A549 (cell line): ENCODE data around the gene PHACTR4.

Experiments
- CEBPB ChIP-seq, 2 experiments: fragments of >200 bp in 1 of 2; sonication (Bioruptor Twin) in 1 of 2; formaldehyde crosslinking in 1 of 2; IDR thresholded peaks; 2 replicates each; pipeline ENCODE4 v1.6.1; 2012 to 2016
- CHD2 ChIP-seq: fragments of 150-350 bp; IDR thresholded peaks from 2 replicates; pipeline ENCODE4 v1.6.1; 2014; ENCODE audit warnings: low read length; ENCODE audit not compliant: partially characterized antibody
- EP300 ChIP-seq, 2 experiments: fragments of >200 bp; sonication (Bioruptor Twin); formaldehyde crosslinking; IDR thresholded peaks; 2 replicates in 1 of 2; 3 replicates in 1 of 2; pipeline ENCODE4 v1.6.1; 2016 to 2017
- MAFK ChIP-seq: fragments of 450-650 bp; IDR thresholded peaks from 2 replicates; pipeline ENCODE4 v1.6.1; 2014; ENCODE audit not compliant: partially characterized antibody
- NPAS2 ChIP-seq: fragments of 250-450 bp; sonication (Bioruptor Pico); IDR thresholded peaks from 2 replicates; pipeline ENCODE4 v1.8.0; 2022; ENCODE audit warnings: mild to moderate bottlenecking, moderate library complexity, borderline replicate concordance
- POLR2A ChIP-seq: IDR thresholded peaks from 2 replicates; pipeline ENCODE4 v1.6.1; 2012; ENCODE audit warnings: mild to moderate bottlenecking, low read length
- POLR2AphosphoS2 ChIP-seq: conservative IDR thresholded peaks from 2 replicates; pipeline ENCODE4 v1.6.1; 2012; ENCODE audit warnings: low read length, improper control_type of control experiment, inconsistent platforms
- TP53 ChIP-seq: fragments of 250-450 bp; sonication (Bioruptor Pico); IDR thresholded peaks from 2 replicates; pipeline ENCODE4 v1.5.0; 2021; ENCODE audit warnings: mild to moderate bottlenecking, moderate library complexity
- ZSCAN20 ChIP-seq: fragments of 250-450 bp; sonication (Bioruptor Pico); IDR thresholded peaks from 2 replicates; pipeline ENCODE4 v1.8.0; 2022; ENCODE audit warnings: mild to moderate bottlenecking, moderate library complexity
- TF ChIP-seq, protein P1 (sequence below): fragments of 450-650 bp; IDR thresholded peaks from 2 replicates; pipeline ENCODE4 v1.6.1; 2014; ENCODE audit warnings: antibody characterized with exemption
- TF ChIP-seq, protein P2 (sequence below): fragments of >200 bp; sonication (Bioruptor Twin); formaldehyde crosslinking; IDR thresholded peaks from 3 replicates; pipeline ENCODE4 v1.5.1; 2016

DNA sequence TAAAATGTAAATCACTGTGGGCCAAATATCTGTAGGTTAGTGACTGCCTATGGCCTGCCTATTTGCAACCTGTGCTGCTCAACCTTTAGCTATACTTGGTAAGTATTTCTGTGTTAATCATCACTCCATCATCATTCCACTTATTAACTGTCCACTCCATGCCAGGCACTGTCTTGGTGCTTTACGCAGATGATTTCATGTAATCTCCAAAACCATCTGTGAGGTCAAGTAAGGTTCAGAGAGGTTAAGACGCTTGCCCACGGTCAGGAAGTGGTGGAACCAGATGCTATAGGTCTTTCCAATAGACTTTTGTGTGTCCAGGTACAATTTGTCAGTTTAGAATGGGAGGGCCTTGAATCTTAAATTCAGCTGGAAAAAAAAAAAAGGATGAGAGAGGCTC is 10.8 kb upstream of the PHACTR4 start:
- TF ChIP-seq, protein P1, sequence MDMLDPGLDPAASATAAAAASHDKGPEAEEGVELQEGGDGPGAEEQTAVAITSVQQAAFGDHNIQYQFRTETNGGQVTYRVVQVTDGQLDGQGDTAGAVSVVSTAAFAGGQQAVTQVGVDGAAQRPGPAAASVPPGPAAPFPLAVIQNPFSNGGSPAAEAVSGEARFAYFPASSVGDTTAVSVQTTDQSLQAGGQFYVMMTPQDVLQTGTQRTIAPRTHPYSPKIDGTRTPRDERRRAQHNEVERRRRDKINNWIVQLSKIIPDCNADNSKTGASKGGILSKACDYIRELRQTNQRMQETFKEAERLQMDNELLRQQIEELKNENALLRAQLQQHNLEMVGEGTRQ: no peak
- TF ChIP-seq, protein P2, sequence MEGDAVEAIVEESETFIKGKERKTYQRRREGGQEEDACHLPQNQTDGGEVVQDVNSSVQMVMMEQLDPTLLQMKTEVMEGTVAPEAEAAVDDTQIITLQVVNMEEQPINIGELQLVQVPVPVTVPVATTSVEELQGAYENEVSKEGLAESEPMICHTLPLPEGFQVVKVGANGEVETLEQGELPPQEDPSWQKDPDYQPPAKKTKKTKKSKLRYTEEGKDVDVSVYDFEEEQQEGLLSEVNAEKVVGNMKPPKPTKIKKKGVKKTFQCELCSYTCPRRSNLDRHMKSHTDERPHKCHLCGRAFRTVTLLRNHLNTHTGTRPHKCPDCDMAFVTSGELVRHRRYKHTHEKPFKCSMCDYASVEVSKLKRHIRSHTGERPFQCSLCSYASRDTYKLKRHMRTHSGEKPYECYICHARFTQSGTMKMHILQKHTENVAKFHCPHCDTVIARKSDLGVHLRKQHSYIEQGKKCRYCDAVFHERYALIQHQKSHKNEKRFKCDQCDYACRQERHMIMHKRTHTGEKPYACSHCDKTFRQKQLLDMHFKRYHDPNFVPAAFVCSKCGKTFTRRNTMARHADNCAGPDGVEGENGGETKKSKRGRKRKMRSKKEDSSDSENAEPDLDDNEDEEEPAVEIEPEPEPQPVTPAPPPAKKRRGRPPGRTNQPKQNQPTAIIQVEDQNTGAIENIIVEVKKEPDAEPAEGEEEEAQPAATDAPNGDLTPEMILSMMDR: no peak
- TF ChIP-seq POLR2A: no peak
- no peak for TF ChIP-seq MAFK
- no peak for TF ChIP-seq NPAS2
- TF ChIP-seq ZSCAN20 (CRISPR knock-in tag): no peak
- TF ChIP-seq CHD2: no peak
- no peak for TF ChIP-seq CEBPB (IDR thresholded peaks at IDR 0.05)
- TF ChIP-seq POLR2AphosphoS2: no peak
- TF ChIP-seq TP53 (CRISPR knock-in tag): no peak
- TF ChIP-seq EP300 (IDR thresholded peaks at IDR 0.05): no peak
